GM12891 (cell line): ENCODE data around the gene NMT2.
A peak's percentile ranks its signal among the peaks of the same experiment; 100 is the strongest.

Source experiments
- DNase-seq: peaks from one replicate; pipeline ENCODE4 v3.0.0; 2011; ENCODE audit warnings: low spot score; ENCODE audit not compliant: insufficient read length
- FAIRE-seq: peaks from 2 replicates; lab custom pipeline; 2011; peaks lifted over from hg19 to GRCh38; lab: Jason Lieb, UNC
- PAX5 ChIP-seq: IDR thresholded peaks from 2 replicates; pipeline ENCODE4 v1.6.1; 2011; ENCODE audit warnings: low read length, moderate library complexity, mild to moderate bottlenecking; ENCODE audit not compliant: insufficient read depth, severe bottlenecking
- POLR2A ChIP-seq: IDR thresholded peaks from 2 replicates; pipeline ENCODE4 v1.6.1; 2011; ENCODE audit warnings: low read depth, low read length, control low read depth
- POLR2AphosphoS5 ChIP-seq: IDR thresholded peaks from 2 replicates; pipeline ENCODE4 v1.6.1; 2011; ENCODE audit warnings: low read depth, low read length, control low read depth
- POU2F2 ChIP-seq: IDR thresholded peaks from 2 replicates; pipeline ENCODE4 v1.6.1; 2011; ENCODE audit warnings: low read depth, mild to moderate bottlenecking, control low read depth, low read length, moderate library complexity
- SPI1 ChIP-seq: IDR thresholded peaks from 2 replicates; pipeline ENCODE4 v1.6.1; 2011; ENCODE audit warnings: low read depth, low read length, control low read depth
- TAF1 ChIP-seq: IDR thresholded peaks from 2 replicates; pipeline ENCODE4 v1.6.1; 2011; ENCODE audit warnings: low read depth, low read length, control low read depth

NMT2 gene

GRCh38 chr10:15147594-15148392 lies 20.7 kb downstream of the NMT2 start:
- FAIRE-seq = no peak
- TF ChIP-seq SPI1 = no peak
- no peak for TF ChIP-seq PAX5
- no peak for TF ChIP-seq POLR2AphosphoS5
- TF ChIP-seq POU2F2 = no peak
- TF ChIP-seq POLR2A = no peak
- no peak for DNase-seq

GRCh38 chr10:15146366-15146765 lies 22.1 kb downstream of the NMT2 start:
- FAIRE-seq = peak; percentile 13
- no peak for DNase-seq
- no peak for TF ChIP-seq POU2F2
- no peak for TF ChIP-seq POLR2A
- no peak for TF ChIP-seq PAX5
- TF ChIP-seq SPI1 = 0 out of 2 replicates have a peak, but pooled peaks have one; percentile 10
- TF ChIP-seq TAF1 = no peak
- no peak for TF ChIP-seq POLR2AphosphoS5

- FAIRE-seq = no peak
- no peak for DNase-seq
- no peak for TF ChIP-seq POLR2AphosphoS5
- TF ChIP-seq TAF1 = no peak
- TF ChIP-seq PAX5 = no peak
- no peak for TF ChIP-seq SPI1
- no peak for TF ChIP-seq POLR2A
- no peak for TF ChIP-seq POU2F2
These were observed 23.7 kb downstream of the NMT2 start for GRCh38 chr10:15144788-15145187.

GRCh38 chr10:15141136-15142054 lies 27.1 kb downstream of the NMT2 start:
- FAIRE-seq = peak; percentile 63
- DNase-seq = peak; percentile 12
- TF ChIP-seq SPI1 (0 out of 2 replicates have a peak, but pooled peaks have one; percentile 4), POLR2A (no peak), PAX5 (peak; percentile 92), POU2F2 (no peak), TAF1 (no peak), POLR2AphosphoS5 (no peak; the same call in 1 of the 2 replicates)

GRCh38 chr10:15140698-15141097 lies 27.8 kb downstream of the NMT2 start:
- TF ChIP-seq PAX5 = no peak
- no peak for TF ChIP-seq POLR2A
- TF ChIP-seq TAF1 = no peak
- no peak for TF ChIP-seq POU2F2
- TF ChIP-seq SPI1 = no peak
- no peak for TF ChIP-seq POLR2AphosphoS5
- FAIRE-seq = no peak
- DNase-seq = no peak

- TF ChIP-seq PAX5 = no peak
- no peak for TF ChIP-seq TAF1
- TF ChIP-seq POLR2AphosphoS5 = no peak
- no peak for DNase-seq
- no peak for FAIRE-seq
These were observed 30.9 kb downstream of the NMT2 start for GRCh38 chr10:15137636-15138035.

- TF ChIP-seq PAX5 = no peak
- no peak for TF ChIP-seq TAF1
- TF ChIP-seq SPI1 = no peak
- no peak for TF ChIP-seq POLR2AphosphoS5
- FAIRE-seq (no peak), DNase-seq (no peak)
These were observed 31.5 kb downstream of the NMT2 start for GRCh38 chr10:15137036-15137359.

GRCh38 chr10:15136129-15137035 lies 32.1 kb downstream of the NMT2 start:
- DNase-seq (no peak), FAIRE-seq (no peak)
- TF ChIP-seq PAX5 (no peak), POLR2AphosphoS5 (no peak), POU2F2 (no peak), POLR2A (no peak), TAF1 (no peak), SPI1 (no peak)

GRCh38 chr10:15131330-15131729 lies 37.2 kb downstream of the NMT2 start:
- TF ChIP-seq TAF1 (no peak), SPI1 (no peak), PAX5 (no peak), POLR2A (no peak), POLR2AphosphoS5 (no peak), POU2F2 (no peak)
- FAIRE-seq (no peak), DNase-seq (no peak)
